ENCODE data around the gene SHLD1.
"Not testable (repeated sequence)": the region's sequence is repeated elsewhere in the genome, so short reads cannot be mapped to it uniquely, and the experiment has no call there.

The SHLD1 gene

DNA sequence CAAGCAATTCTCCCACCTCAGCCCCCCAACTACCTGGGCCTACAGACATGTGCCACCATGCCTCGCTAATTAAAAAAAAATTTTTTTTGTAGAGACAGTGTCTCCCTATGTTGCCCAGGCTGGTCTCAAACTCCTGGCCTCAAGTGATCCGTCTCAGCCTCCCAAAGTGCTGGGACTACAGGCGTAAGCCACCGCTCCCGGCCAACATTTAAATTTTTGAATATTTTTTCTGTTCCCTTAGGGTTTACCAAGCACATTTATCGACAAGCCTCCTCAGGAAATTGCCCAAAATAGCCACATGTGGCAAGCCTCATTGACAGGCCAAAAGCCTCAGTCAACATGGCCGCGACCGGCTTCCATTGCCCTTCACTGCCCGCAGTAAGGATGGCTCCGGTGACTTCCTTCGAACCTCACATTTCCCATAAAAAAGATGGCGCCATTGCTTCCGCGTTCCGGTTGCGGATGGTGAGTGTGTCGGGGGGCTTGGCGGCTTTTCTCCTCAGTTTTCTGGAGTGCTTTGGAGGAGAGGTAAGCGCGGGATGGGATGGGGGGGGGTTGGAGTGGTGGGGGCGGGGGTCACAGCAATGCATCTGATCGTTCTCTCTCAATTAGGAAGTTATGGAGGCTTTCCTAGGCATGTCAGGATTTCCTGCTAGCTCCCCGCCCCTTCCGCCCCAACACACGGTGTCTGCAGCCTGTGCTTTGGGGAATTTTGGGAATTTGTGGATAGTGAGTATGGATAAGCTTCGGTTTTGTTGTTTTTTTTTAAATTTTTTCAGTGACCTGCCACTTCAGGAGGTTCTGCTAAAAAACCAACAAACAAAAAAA lies at the start of gene SHLD1:
TSS of gene SHLD1 (plus strand) at position 450 of the 828 bp plus-strand sequence. CDS start 22,465 bp downstream, outside the sequence.
- DNase-seq (ENCODE audit: low read depth), result peak; percentile 56

GRCh38 chr20:5702339-5702738 lies 47.9 kb upstream of the SHLD1 start:
- DNase-seq (ENCODE audit: low read depth), result not testable (repeated sequence)

DNA sequence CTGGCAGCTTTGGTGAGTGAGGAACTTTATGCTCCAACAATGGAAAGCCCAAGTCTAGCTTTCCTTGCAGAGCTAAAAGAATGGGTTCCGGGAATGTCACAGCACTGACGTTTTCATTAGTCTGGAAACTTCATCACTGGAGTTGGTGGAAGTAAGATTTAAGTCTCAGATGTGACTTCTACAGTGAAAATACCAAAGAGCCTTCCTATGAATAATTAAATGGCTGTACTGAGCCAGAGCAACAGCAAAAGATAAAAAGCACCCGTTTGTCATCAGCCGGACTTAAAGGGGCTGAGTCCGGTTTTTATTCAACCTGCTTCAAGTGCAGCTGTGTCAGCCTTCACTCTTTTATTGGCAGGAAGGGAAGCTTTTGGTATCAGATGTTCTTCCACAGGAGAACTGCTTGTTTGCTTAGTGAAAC lies 46.5 kb upstream of the SHLD1 start:
- DNase-seq (ENCODE audit: low read depth), result no peak

DNA sequence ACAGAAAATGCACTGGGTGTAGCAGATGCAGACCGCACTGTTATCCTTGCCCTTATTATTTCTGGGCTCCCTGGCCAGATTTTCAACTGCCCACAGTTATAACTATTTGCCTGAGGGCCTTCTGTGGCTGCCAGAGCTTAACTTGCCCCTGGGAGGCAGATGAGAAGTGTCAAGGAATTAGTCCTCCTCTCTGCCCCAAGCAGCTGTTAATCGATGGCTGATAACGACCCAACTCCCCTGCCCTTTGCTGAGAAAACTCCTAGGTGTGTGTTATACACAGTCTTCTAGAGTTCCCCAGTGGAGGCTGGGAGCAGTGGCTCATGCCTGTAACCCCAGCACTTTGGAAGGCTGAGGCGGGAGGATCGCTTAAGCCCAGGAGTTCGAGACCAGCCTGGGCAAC lies 44.4 kb upstream of the SHLD1 start:
- no peak for DNase-seq (ENCODE audit: low read depth)

DNA sequence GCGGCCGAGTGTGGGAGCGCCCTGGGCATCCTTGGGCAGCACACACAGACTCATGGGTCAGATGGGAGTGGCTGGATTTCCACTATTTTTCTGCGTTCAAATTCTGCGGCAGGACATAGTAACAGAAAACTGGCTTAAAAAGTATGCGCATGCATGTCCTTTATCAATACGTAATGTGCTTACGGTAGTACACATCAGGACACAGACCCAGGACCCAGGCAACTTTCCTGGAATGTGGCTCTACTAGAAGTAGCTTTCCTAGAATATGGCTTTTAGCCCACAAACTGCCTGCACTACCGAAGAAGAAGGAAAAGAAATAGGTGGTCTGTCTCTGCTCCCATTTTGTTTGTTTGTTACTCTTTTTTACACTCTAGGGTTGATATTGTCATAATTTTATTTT lies 43.4 kb upstream of the SHLD1 start:
- DNase-seq (ENCODE audit: low read depth), result no peak

DNA sequence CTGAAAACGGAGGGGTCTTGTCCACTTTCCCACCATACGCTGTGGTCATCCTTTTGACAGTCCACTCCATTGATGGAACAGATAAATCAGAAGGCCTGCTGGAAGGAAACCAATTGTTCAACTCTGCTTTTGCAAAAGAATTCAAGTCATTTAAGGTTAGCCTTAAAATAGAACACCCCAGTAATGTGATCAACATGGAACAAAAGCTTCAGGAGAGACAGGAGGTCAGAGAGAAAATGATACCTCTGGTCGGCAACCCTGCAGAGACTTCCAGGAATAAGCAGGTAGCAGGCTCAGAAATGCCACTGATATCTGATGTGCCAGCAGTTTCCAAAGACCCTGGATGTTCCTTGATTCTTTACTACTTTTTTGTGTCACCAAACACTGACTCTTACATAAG lies 39.6 kb upstream of the SHLD1 start:
- no peak for DNase-seq (ENCODE audit: low read depth)

DNA sequence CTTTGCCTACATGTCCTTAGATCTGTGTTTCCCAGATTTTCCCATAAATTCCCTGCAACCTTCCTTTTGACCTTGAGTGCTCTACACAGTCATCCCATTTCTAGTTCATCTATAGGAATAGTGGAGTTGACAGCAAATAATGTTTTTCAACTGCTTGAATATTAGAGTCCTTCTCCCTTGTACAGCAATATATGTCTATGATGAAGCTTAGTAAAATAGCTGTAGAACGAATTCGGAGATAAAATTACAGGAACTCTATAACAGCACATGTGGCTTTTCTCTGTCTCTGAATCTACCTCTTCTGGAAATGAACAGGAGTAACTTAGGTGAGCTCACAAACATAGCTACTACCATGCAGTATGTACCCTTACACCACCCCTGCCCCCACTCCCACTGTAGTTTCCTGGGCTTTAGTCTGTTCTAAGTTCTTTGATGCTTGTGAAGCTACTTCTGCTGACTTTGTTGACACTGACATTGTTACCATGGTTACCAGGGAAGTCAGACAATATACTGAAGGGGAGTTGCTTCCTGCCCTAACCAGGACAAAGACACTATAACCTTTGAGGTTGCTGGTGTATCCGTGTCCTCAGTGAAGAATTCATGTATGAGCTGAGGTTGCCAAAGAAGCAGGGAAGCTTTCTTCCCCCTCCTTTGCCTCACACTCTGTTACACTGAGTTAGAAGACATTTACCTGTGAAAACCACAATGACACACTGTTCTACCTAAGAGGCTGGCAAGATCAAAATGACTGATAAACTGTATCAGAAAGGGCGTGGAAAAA lies 35.8 kb upstream of the SHLD1 start:
- DNase-seq (ENCODE audit: low read depth), result peak; percentile 57

- DNase-seq (ENCODE audit: low read depth), result no peak
Observed at GRCh38 chr20:5715071-5715841, 34.9 kb upstream of the SHLD1 start.

- no peak for DNase-seq (ENCODE audit: low read depth)
Observed at GRCh38 chr20:5716953-5717352, 33.2 kb upstream of the SHLD1 start.

GRCh38 chr20:5718896-5719595 lies 31.2 kb upstream of the SHLD1 start:
- DNase-seq (ENCODE audit: low read depth), result no peak

GRCh38 chr20:5719861-5720403 lies 30.3 kb upstream of the SHLD1 start:
- no peak for DNase-seq (ENCODE audit: low read depth)

- no peak for DNase-seq (ENCODE audit: low read depth)
Observed at GRCh38 chr20:5720696-5721095, 29.5 kb upstream of the SHLD1 start.

DNA sequence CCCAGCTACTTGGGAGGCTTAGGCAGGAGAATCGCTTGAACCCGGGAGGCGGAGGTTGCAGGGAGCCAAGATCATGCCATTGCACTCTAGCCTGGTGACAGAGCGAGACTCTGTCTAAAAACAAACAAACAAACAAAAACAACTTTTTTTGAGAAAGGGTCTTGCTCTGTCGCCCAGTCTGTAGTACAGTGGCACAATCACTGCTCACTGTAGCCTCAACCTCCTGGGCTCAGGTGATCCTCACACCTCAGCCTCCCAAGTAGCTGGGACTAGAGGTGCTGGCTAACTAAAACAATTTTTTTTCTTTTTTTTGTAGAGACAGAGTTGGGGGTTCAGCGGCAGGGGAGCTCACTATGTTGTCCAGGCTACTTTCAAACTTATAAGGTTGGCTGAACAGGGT lies 28.8 kb upstream of the SHLD1 start:
- not testable (repeated sequence) for DNase-seq (ENCODE audit: low read depth)

DNA sequence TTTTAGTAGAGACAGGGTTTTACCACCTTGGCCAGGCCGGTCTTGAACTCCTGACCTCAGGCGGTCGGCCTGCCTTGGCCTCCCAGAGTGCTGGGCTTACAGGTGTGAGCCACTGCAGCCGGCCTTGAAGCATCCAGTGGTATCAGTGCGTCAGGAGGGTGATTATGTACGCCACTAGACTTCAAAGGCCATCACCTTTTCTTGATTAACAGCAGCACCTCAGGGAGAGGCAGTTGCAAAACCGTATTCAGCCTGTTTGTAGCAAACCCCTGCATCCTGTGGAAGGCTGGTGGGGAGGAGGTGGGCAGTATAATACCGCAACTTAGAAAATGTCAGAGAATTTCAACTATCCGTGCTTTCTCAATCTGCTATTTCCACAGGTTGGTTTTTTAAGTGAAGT lies 27.3 kb upstream of the SHLD1 start:
- DNase-seq (ENCODE audit: low read depth), result no peak

GRCh38 chr20:5725183-5725463 lies 25.1 kb upstream of the SHLD1 start:
- not testable (repeated sequence) for DNase-seq (ENCODE audit: low read depth)

DNA sequence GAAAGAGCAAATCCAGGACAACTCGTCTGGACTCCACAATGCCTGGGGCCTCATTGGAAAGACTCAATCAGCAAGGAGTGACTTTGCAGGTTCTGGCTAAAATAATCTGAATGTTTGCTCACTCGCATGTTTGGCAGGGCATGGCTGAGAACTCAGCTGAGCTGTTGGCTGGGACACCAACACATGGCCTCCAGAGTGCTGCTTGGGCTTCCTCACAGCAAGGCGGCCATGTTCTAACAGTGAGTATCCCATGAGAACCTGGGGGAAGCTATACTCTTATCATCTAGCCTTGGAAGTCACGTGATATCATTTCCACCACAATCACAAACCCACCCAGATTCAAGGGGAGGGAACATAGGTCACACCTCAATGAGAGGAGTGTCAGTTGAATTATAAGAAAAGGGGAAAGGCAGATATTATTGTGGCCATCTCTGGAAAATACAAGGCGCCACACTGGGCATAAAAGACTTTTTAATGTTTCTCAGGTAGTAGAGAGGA lies 23.1 kb upstream of the SHLD1 start:
- DNase-seq (ENCODE audit: low read depth), result no peak

GRCh38 chr20:5729348-5729747 lies 20.9 kb upstream of the SHLD1 start:
- no peak for DNase-seq (ENCODE audit: low read depth)

GRCh38 chr20:5730131-5730530 lies 20.1 kb upstream of the SHLD1 start:
- DNase-seq (ENCODE audit: low read depth), result no peak

DNA sequence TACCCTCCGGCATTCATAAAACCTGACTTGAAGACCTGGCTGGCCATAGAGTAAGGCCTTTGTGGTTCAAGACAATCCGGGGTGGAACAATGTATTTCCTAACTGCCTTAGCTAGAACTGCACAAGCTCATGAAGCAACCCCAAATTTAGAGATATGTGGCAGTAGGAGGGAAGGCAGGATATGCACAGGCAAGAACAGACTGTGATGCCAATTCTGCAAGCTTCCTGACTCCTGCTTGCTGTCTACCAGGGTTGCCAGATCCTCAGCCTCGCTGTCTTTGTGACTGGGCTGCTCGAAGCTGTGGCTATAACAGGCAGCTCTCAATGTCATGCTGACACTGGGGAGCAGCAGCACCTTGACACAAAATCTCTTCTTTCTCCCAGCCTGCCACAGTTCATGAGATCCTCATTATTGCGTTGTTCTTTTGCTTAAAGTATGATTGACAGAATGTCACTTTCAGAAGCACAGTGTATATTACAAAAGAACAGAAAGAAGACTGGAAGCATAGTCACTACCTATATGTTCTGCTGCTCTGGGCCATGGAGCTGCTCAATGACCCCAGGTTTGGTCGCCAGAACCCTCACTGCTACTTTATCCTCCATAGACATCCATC lies 18.3 kb upstream of the SHLD1 start:
- DNase-seq (ENCODE audit: low read depth), result no peak

DNA sequence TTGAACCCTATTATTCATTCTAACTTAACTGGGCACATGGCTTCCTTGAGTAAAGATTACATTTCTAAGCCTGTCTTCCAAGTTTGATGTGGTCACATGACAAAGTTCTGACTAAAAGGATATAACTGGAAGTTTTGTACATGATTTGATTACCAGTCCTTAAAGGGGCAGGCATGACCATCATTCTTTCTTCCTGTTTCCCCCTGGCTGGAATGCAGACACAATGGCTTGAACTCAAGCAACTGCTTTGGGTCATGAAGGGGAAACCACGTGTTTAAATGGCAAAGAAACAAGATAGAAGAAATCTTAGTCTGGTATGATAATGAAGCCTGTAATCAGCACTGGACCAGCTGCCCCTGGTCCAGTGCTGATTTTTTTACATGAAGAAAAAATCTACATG lies 15.6 kb upstream of the SHLD1 start:
- no peak for DNase-seq (ENCODE audit: low read depth)

- no peak for DNase-seq (ENCODE audit: low read depth)
Observed at GRCh38 chr20:5735845-5736510, 14.2 kb upstream of the SHLD1 start.

All from activated T-helper 1 cell treated with Interleukin-2 at 50 U/mL for 16 hours (primary cell).